H1 (cell line): ENCODE measurements around the gene PARD3.

ENCODE experiments used
- CBX5 ChIP-seq: fragments of 300-800, 300-1000 bp; sonication (generic); IDR thresholded peaks from 2 replicates; pipeline ENCODE4 v1.7.1; 2016; ENCODE audit warnings: antibody characterized with exemption, low read length, low read depth
- CTCF ChIP-seq, 3 experiments: IDR thresholded peaks; 1 replicate in 2 of 3; 2 replicates in 1 of 3; pipeline versions ENCODE4 v1.5.1 to v1.6.1; 2011; ENCODE audit warnings: low read length in 3 of 3, mild to moderate bottlenecking in 3 of 3, inconsistent platforms in 2 of 3, low read depth in 1 of 3, moderate library complexity in 1 of 3; ENCODE audit not compliant: insufficient read depth in 1 of 3; ENCODE audit errors: control extremely low read depth in 1 of 3
- POLR2A ChIP-seq, 2 experiments: IDR thresholded peaks; 1 replicate in 1 of 2; 2 replicates in 1 of 2; pipeline ENCODE4 v1.6.1; 2011; ENCODE audit warnings: low read depth in 2 of 2, low read length in 2 of 2, mild to moderate bottlenecking in 2 of 2; ENCODE audit errors: control extremely low read depth in 1 of 2
- YY1 ChIP-seq: IDR thresholded peaks from 2 replicates; pipeline ENCODE4 v1.6.1; 2011; ENCODE audit warnings: low read depth, mild to moderate bottlenecking, low read length

GRCh38 chr10:34574353-34574934, 240.7 kb downstream of the PARD3 start:
- no peak for TF ChIP-seq POLR2A (IDR thresholded peaks at IDR 0.05; ENCODE audit: control extremely low read depth in 1 of 2, low read depth in 2 of 2, low read length in 2 of 2)
- TF ChIP-seq CTCF (IDR thresholded peaks at IDR 0.05; ENCODE audit: control extremely low read depth in 1 of 3, insufficient read depth in 1 of 3, low read depth in 1 of 3, low read length in 3 of 3): no peak
- no peak for TF ChIP-seq CBX5
- no peak for TF ChIP-seq YY1
